NT2/D1 (cell line): Measurements from ENCODE around the gene MAGI2.

Experiments
- DNase-seq: peaks from one replicate; pipeline ENCODE4 v3.0.0-alpha.2; 2011; ENCODE audit warnings: low read depth, low spot score
- H3K27me3 ChIP-seq: 2 replicates; pipeline ENCODE4 v1.6.0; 2011; ENCODE audit warnings: mild to moderate bottlenecking; ENCODE audit not compliant: insufficient read length, insufficient read depth
- H3K36me3 ChIP-seq: 2 replicates; pipeline ENCODE4 v1.6.1; 2011; ENCODE audit warnings: mild to moderate bottlenecking, low read length, mixed read lengths; ENCODE audit not compliant: insufficient read depth, insufficient read length
- H3K4me1 ChIP-seq: 2 replicates; pipeline ENCODE4 v1.5.1; 2011; ENCODE audit not compliant: insufficient read depth, insufficient read length
- H3K4me3 ChIP-seq: 2 replicates; pipeline ENCODE4 v1.5.1; 2011; ENCODE audit warnings: low read depth; ENCODE audit not compliant: insufficient read length
- H3K9ac ChIP-seq: 2 replicates; pipeline ENCODE4 v1.6.0; 2011; ENCODE audit warnings: low read depth; ENCODE audit not compliant: insufficient read length
- H3K9me3 ChIP-seq: 2 replicates; pipeline ENCODE4 v1.5.1; 2011; ENCODE audit warnings: mild to moderate bottlenecking, low read length; ENCODE audit not compliant: insufficient read depth
- SUZ12 ChIP-seq: IDR thresholded peaks from 2 replicates; pipeline ENCODE4 v1.6.1; 2011; ENCODE audit not compliant: insufficient read length, insufficient read depth; ENCODE audit errors: extremely low read depth
- YY1 ChIP-seq: IDR thresholded peaks from 2 replicates; pipeline ENCODE4 v1.6.1; 2011; ENCODE audit not compliant: insufficient read length, insufficient read depth
- ZNF274 ChIP-seq: IDR thresholded peaks from 2 replicates; pipeline ENCODE4 v1.6.1; 2011; ENCODE audit warnings: mild to moderate bottlenecking, low read depth, low read length

The MAGI2 gene

GRCh38 chr7:78845155-78845554 lies 608.3 kb downstream of the MAGI2 start:
- no peak overlapping the region for H3K4me3 ChIP-seq
- TF ChIP-seq YY1 (no peak), SUZ12 (no peak), ZNF274 (no peak)
- no peaks in the 10 kb centered on the region for H3K27me3 ChIP-seq
- DNase-seq = no peak
- no peaks in the 10 kb centered on the region for H3K9me3 ChIP-seq
- H3K36me3 ChIP-seq = no peaks in the 10 kb centered on the region
- H3K4me1 ChIP-seq = no peaks in the 10 kb centered on the region
- no peak overlapping the region for H3K9ac ChIP-seq

- TF ChIP-seq SUZ12 = no peak
- TF ChIP-seq ZNF274 = no peak
- Histone ChIP-seq H3K9me3 (no peaks in the 10 kb centered on the region), H3K36me3 (no peaks in the 10 kb centered on the region), H3K4me1 (no peaks in the 10 kb centered on the region), H3K9ac (no peak overlapping the region), H3K27me3 (no peaks in the 10 kb centered on the region), H3K4me3 (no peak overlapping the region)
- DNase-seq = no peak
These were observed 611.4 kb downstream of the MAGI2 start for GRCh38 chr7:78842068-78842467.

- H3K9me3 ChIP-seq = no peaks in the 10 kb centered on the region
- DNase-seq = no peak
- TF ChIP-seq ZNF274 (no peak), YY1 (no peak), SUZ12 (no peak)
- no peak overlapping the region for H3K4me3 ChIP-seq
- H3K9ac ChIP-seq = no peak overlapping the region
- H3K4me1 ChIP-seq = no peaks in the 10 kb centered on the region
- H3K27me3 ChIP-seq = no peaks in the 10 kb centered on the region
- no peaks in the 10 kb centered on the region for H3K36me3 ChIP-seq
These were observed 617.6 kb downstream of the MAGI2 start for GRCh38 chr7:78835897-78836296.

GRCh38 chr7:78828317-78828716 lies 625.1 kb downstream of the MAGI2 start:
- Histone ChIP-seq H3K9ac (no peak overlapping the region), H3K4me1 (no peaks in the 10 kb centered on the region), H3K9me3 (no peaks in the 10 kb centered on the region), H3K27me3 (no peaks in the 10 kb centered on the region), H3K36me3 (no peaks in the 10 kb centered on the region), H3K4me3 (no peak overlapping the region)
- TF ChIP-seq SUZ12 (no peak), ZNF274 (no peak), YY1 (no peak)
- DNase-seq = no peak

- TF ChIP-seq ZNF274 = no peak
- no peak for TF ChIP-seq YY1
- TF ChIP-seq SUZ12 = no peak
- Histone ChIP-seq H3K9me3 (no peaks in the 10 kb centered on the region), H3K9ac (no peak overlapping the region), H3K4me1 (no peaks in the 10 kb centered on the region), H3K36me3 (no peaks in the 10 kb centered on the region), H3K4me3 (no peak overlapping the region), H3K27me3 (no peaks in the 10 kb centered on the region)
- DNase-seq = no peak
These were observed 649.9 kb downstream of the MAGI2 start for GRCh38 chr7:78803501-78804127.

GRCh38 chr7:78794101-78794500 lies 659.4 kb downstream of the MAGI2 start:
- TF ChIP-seq YY1 = no peak
- peak; percentile 23 for DNase-seq
- Histone ChIP-seq H3K9me3 (no peaks in the 10 kb centered on the region), H3K27me3 (no peaks in the 10 kb centered on the region), H3K9ac (no peak overlapping the region), H3K4me1 (no peaks in the 10 kb centered on the region), H3K36me3 (no peaks in the 10 kb centered on the region), H3K4me3 (no peak overlapping the region)

GRCh38 chr7:78792624-78793023 lies 660.8 kb downstream of the MAGI2 start:
- Histone ChIP-seq H3K9ac (no peak overlapping the region), H3K27me3 (no peaks in the 10 kb centered on the region)
- TF ChIP-seq SUZ12 (no peak), ZNF274 (no peak), YY1 (no peak)

More at GRCh38 chr7:78792624-78793023, 660.8 kb downstream of the MAGI2 start:
- Histone ChIP-seq H3K4me1 (no peaks in the 10 kb centered on the region), H3K9me3 (no peaks in the 10 kb centered on the region), H3K36me3 (no peaks in the 10 kb centered on the region), H3K4me3 (no peak overlapping the region)
- no peak for DNase-seq
